ENCODE data around the gene CDC37L1.

DNA sequence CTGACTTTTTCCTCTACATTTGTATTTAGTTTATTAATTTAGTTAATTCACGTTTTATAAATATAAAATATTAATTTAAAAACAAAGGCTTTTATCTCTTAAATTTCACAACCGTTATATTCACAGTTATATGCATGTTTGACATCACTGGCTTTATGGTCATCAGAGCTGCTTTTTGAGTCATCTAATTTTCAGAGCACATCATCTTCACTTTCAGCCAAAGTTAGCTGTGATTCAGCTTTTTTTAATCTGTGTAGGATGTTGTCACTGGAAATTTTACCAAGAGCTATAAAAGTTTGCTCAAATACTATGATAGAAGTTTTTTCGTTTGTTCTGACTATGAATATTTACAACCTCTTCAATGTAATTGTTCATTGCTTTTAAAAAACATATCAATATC, 12.4 kb downstream of the CDC37L1 start:
- TF ChIP-seq, protein P1, sequence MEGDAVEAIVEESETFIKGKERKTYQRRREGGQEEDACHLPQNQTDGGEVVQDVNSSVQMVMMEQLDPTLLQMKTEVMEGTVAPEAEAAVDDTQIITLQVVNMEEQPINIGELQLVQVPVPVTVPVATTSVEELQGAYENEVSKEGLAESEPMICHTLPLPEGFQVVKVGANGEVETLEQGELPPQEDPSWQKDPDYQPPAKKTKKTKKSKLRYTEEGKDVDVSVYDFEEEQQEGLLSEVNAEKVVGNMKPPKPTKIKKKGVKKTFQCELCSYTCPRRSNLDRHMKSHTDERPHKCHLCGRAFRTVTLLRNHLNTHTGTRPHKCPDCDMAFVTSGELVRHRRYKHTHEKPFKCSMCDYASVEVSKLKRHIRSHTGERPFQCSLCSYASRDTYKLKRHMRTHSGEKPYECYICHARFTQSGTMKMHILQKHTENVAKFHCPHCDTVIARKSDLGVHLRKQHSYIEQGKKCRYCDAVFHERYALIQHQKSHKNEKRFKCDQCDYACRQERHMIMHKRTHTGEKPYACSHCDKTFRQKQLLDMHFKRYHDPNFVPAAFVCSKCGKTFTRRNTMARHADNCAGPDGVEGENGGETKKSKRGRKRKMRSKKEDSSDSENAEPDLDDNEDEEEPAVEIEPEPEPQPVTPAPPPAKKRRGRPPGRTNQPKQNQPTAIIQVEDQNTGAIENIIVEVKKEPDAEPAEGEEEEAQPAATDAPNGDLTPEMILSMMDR (conservative IDR thresholded peaks at IDR 0.05 in 1 of 2, IDR thresholded peaks at IDR 0.05 in 1 of 2; ENCODE audit: low read depth in 1 of 2, low read length in 2 of 2) = no peak
- TF ChIP-seq EZH2 (IDR thresholded peaks at IDR 0.05; ENCODE audit: low read length, missing control alignments) = no peak
